ENCODE measurements around the gene SORBS2.
"Not testable (repeated sequence)": the region's sequence is repeated elsewhere in the genome, so short reads cannot be mapped to it uniquely, and the experiment has no call there.

SORBS2 gene

GRCh38 chr4:185811509-185812364 is at the start of gene SORBS2:
Gene SORBS2 (minus strand): TSS chr4:185812194. CDS start chr4:185690571, 121,623 bp downstream.
- no peaks in the 10 kb centered on the region for H3K9me3 ChIP-seq (ENCODE audit: insufficient read depth, low read length)
- no peak within 1 kb of the TSS for H3K9ac ChIP-seq (ENCODE audit: low read length)
- no peaks in the 10 kb centered on the region for H4K20me1 ChIP-seq (ENCODE audit: insufficient read depth, low read length)
- no peak for TF ChIP-seq CTCF (IDR thresholded peaks at IDR 0.05; ENCODE audit: low read depth, low read length)
- TF ChIP-seq EZH2phosphoT487 (IDR thresholded peaks at IDR 0.05; ENCODE audit: low read depth): no peak
- no peaks in the 10 kb centered on the region for H3K36me3 ChIP-seq (replicated peaks; ENCODE audit: low read depth, low read length)
- no peak within 1 kb of the TSS for H2AFZ ChIP-seq (ENCODE audit: low read depth, low read length)
- no peaks in the 10 kb centered on the region for H3K79me2 ChIP-seq (ENCODE audit: low read length)
- peak within 1 kb of the TSS; percentile 46 for H3K4me2 ChIP-seq (ENCODE audit: low read length)
- no peak within 1 kb of the TSS for H3K27ac ChIP-seq (ENCODE audit: low read length)
- no peak within 1 kb of the TSS; the same call in 1 of the 2 replicates for H3K4me3 ChIP-seq (ENCODE audit: low read length)
- H3K27me3 ChIP-seq (ENCODE audit: low read depth, low read length): no peaks in the 10 kb centered on the region
- no peaks in the 10 kb centered on the region for H3K4me1 ChIP-seq (ENCODE audit: low read length)

GRCh38 chr4:185859111-185859510 is 47.1 kb upstream of the SORBS2 start:
- H3K4me2 ChIP-seq (ENCODE audit: low read length): no peak overlapping the region

GRCh38 chr4:185857561-185857960 is 45.6 kb upstream of the SORBS2 start:
- not testable (repeated sequence) for H3K4me3 ChIP-seq (ENCODE audit: low read length); H4K20me1 ChIP-seq (ENCODE audit: insufficient read depth, low read length); H3K4me2 ChIP-seq (ENCODE audit: low read length); H3K9ac ChIP-seq (ENCODE audit: low read length); H3K36me3 ChIP-seq (replicated peaks; ENCODE audit: low read depth, low read length); H3K9me3 ChIP-seq (ENCODE audit: insufficient read depth, low read length); H3K79me2 ChIP-seq (ENCODE audit: low read length); H3K27me3 ChIP-seq (ENCODE audit: low read depth, low read length); H3K4me1 ChIP-seq (ENCODE audit: low read length); H3K27ac ChIP-seq (ENCODE audit: low read length); H2AFZ ChIP-seq (ENCODE audit: low read depth, low read length)

More at GRCh38 chr4:185859111-185859510, 47.1 kb upstream of the SORBS2 start:
- Histone ChIP-seq H4K20me1 (ENCODE audit: insufficient read depth, low read length) (no peaks in the 10 kb centered on the region), H3K36me3 (replicated peaks; ENCODE audit: low read depth, low read length) (no peaks in the 10 kb centered on the region), H3K4me1 (ENCODE audit: low read length) (no peaks in the 10 kb centered on the region), H3K27ac (ENCODE audit: low read length) (no peak overlapping the region), H2AFZ (ENCODE audit: low read depth, low read length) (no peak overlapping the region), H3K9me3 (ENCODE audit: insufficient read depth, low read length) (no peaks in the 10 kb centered on the region), H3K79me2 (ENCODE audit: low read length) (no peaks in the 10 kb centered on the region), H3K9ac (ENCODE audit: low read length) (no peak overlapping the region), H3K4me3 (ENCODE audit: low read length) (no peak overlapping the region), H3K27me3 (ENCODE audit: low read depth, low read length) (no peaks in the 10 kb centered on the region)
- TF ChIP-seq CTCF (IDR thresholded peaks at IDR 0.05; ENCODE audit: low read depth, low read length) (no peak), EZH2phosphoT487 (IDR thresholded peaks at IDR 0.05; ENCODE audit: low read depth) (no peak)

- no peaks in the 10 kb centered on the region for H3K27me3 ChIP-seq (ENCODE audit: low read depth, low read length)
These were observed 41.8 kb upstream of the SORBS2 start for GRCh38 chr4:185853841-185854240.

More at GRCh38 chr4:185853841-185854240, 41.8 kb upstream of the SORBS2 start:
- Histone ChIP-seq H3K4me1 (ENCODE audit: low read length) (no peaks in the 10 kb centered on the region), H3K27ac (ENCODE audit: low read length) (no peak overlapping the region), H3K79me2 (ENCODE audit: low read length) (no peaks in the 10 kb centered on the region), H3K4me3 (ENCODE audit: low read length) (no peak overlapping the region), H2AFZ (ENCODE audit: low read depth, low read length) (no peak overlapping the region), H3K9ac (ENCODE audit: low read length) (no peak overlapping the region), H3K36me3 (replicated peaks; ENCODE audit: low read depth, low read length) (no peaks in the 10 kb centered on the region), H3K9me3 (ENCODE audit: insufficient read depth, low read length) (no peaks in the 10 kb centered on the region), H3K4me2 (ENCODE audit: low read length) (no peak overlapping the region), H4K20me1 (ENCODE audit: insufficient read depth, low read length) (no peaks in the 10 kb centered on the region)
- no peak for TF ChIP-seq CTCF (IDR thresholded peaks at IDR 0.05; ENCODE audit: low read depth, low read length)
